HG03103 (cell line): ENCODE data around the gene SLC19A3.

Experiments
- ATAC-seq: cut with Tn5 transposase; IDR thresholded peaks from one replicate; pipeline ENCODE4 v1.9.1; 2021; ENCODE audit warnings: low read depth; ENCODE audit not compliant: unreplicated experiment

The SLC19A3 gene

GRCh38 chr2:227634201-227634600 lies 83.6 kb downstream of the SLC19A3 start:
- ATAC-seq, result no peak
